A549 (cell line): Measurements from ENCODE around the gene ANKDD1A. TPM values are rescaled to one million over a fixed set of nuclear protein-coding genes. Genes with fewer than 3 reads are reported as not detected.

Experiments
- ATAC-seq, 2 experiments: fragments of 200-7000 bp in 1 of 2; fragments of >200 bp in 1 of 2; cut with Nextera tagmentation in 1 of 2; cut with Tn5 transposase in 1 of 2; 3 replicates each; pipeline versions ENCODE4 v1.8.0 to v1.9.1; 2018 to 2020; ENCODE audit warnings: mild to moderate bottlenecking in 1 of 2, moderate library complexity in 1 of 2
- CTCF ChIA-PET: fragments of 300-600 bp; sonication (Branson Sonifier 250); formaldehyde crosslinking; extraction: SDS; loops from one replicate; lab custom pipeline; 2021; ENCODE audit warnings: antibody characterized with exemption, inconsistent platforms; lab: Yijun Ruan, JAX
- POLR2A ChIA-PET: fragments of 350-600 bp; formaldehyde crosslinking; extraction: SDS; loops from one replicate; lab custom pipeline; 2021; ENCODE audit warnings: antibody characterized with exemption, inconsistent platforms; lab: Yijun Ruan, JAX
- DNase-seq, 2 experiments: peaks; one replicate each; pipeline versions ENCODE4 v3.0.0 to v3.0.0-alpha.2; 2011 to 2016; ENCODE audit warnings: low read depth in 1 of 2, low spot score in 1 of 2
- FAIRE-seq: peaks from 2 replicates; lab custom pipeline; 2011; peaks lifted over from hg19 to GRCh38; lab: Jason Lieb, UNC
- H3K27ac ChIP-seq, 2 experiments: fragments of >200 bp; sonication (Bioruptor Twin); formaldehyde crosslinking; 3 replicates each; pipeline ENCODE4 v1.5.1; 2016 to 2017
- H3K4me1 ChIP-seq: fragments of >200 bp; sonication (Bioruptor Twin); formaldehyde crosslinking; 3 replicates; pipeline ENCODE4 v1.6.1; 2016
- H3K4me2 ChIP-seq: fragments of >200 bp; sonication (Bioruptor Twin); formaldehyde crosslinking; 3 replicates; pipeline ENCODE4 v1.6.1; 2016
- H3K4me3 ChIP-seq: fragments of >200 bp; sonication (Bioruptor Twin); formaldehyde crosslinking; 3 replicates; pipeline ENCODE4 v1.5.1; 2016
- H3K9me3 ChIP-seq: fragments of >200 bp; sonication (Bioruptor Twin); formaldehyde crosslinking; 3 replicates; pipeline ENCODE4 v1.6.1; 2016
- EP300 ChIP-seq, 2 experiments: fragments of >200 bp; sonication (Bioruptor Twin); formaldehyde crosslinking; IDR thresholded peaks; 2 replicates in 1 of 2; 3 replicates in 1 of 2; pipeline ENCODE4 v1.6.1; 2016 to 2017
- FOXS1 ChIP-seq: fragments of 250-450 bp; sonication (Bioruptor Pico); IDR thresholded peaks from 2 replicates; pipeline ENCODE4 v1.5.0; 2020; ENCODE audit warnings: mild to moderate bottlenecking, moderate library complexity
- HDAC2 ChIP-seq: fragments of 200-600 bp; sonication (generic); IDR thresholded peaks from 2 replicates; pipeline ENCODE4 v1.6.1; 2016
- HEYL ChIP-seq: fragments of 250-450 bp; sonication (Bioruptor Pico); IDR thresholded peaks from 2 replicates; pipeline ENCODE4 v1.8.0; 2021; ENCODE audit warnings: mild to moderate bottlenecking, moderate library complexity
- HOXB13 ChIP-seq: fragments of 250-450 bp; sonication (Bioruptor Pico); IDR thresholded peaks from 2 replicates; pipeline ENCODE4 v1.5.0; 2020; ENCODE audit warnings: low read depth, mild to moderate bottlenecking, moderate library complexity
- KDM5A ChIP-seq: fragments of 200-600 bp; sonication (generic); IDR thresholded peaks from 2 replicates; pipeline ENCODE4 v1.6.1; 2016; ENCODE audit warnings: antibody characterized with exemption, mild to moderate bottlenecking
- MAFK ChIP-seq: fragments of 450-650 bp; IDR thresholded peaks from 2 replicates; pipeline ENCODE4 v1.6.1; 2014; ENCODE audit not compliant: partially characterized antibody
- MYC ChIP-seq: IDR thresholded peaks from 2 replicates; pipeline ENCODE4 v1.6.1; 2012; ENCODE audit warnings: mild to moderate bottlenecking, inconsistent platforms, low read length, improper control_type of control experiment, borderline replicate concordance
- NFE2L2 ChIP-seq: fragments of 150-350 bp; conservative IDR thresholded peaks from 2 replicates; pipeline ENCODE4 v1.6.1; 2014; ENCODE audit warnings: low read length
- POLR2AphosphoS2 ChIP-seq: conservative IDR thresholded peaks from 2 replicates; pipeline ENCODE4 v1.6.1; 2012; ENCODE audit warnings: low read length, improper control_type of control experiment, inconsistent platforms
- RNF2 ChIP-seq: fragments of 200-600 bp; sonication (generic); IDR thresholded peaks from 2 replicates; pipeline ENCODE4 v1.6.1; 2016; ENCODE audit warnings: low read depth, mild to moderate bottlenecking, antibody characterized with exemption, moderate library complexity, borderline replicate concordance
- SMC3 ChIP-seq: fragments of >200 bp; sonication (Bioruptor Twin); formaldehyde crosslinking; IDR thresholded peaks from 3 replicates; pipeline ENCODE4 v1.6.1; 2018; ENCODE audit warnings: inconsistent platforms
- TFCP2L1 ChIP-seq: fragments of 250-450 bp; sonication (Bioruptor Pico); IDR thresholded peaks from 2 replicates; pipeline ENCODE4 v1.5.0; 2021; ENCODE audit warnings: mild to moderate bottlenecking
- ZFP36 ChIP-seq: fragments of 450-650 bp; IDR thresholded peaks from 2 replicates; pipeline ENCODE4 v1.6.1; 2014; ENCODE audit warnings: borderline replicate concordance; ENCODE audit not compliant: partially characterized antibody
- WGBS: methylation state at CpG from one replicate; pipeline ENCODE4 v1.1.6; 2017; ENCODE audit errors: missing lambda C conversion rate; 5-methylcytosine and 5-hydroxymethylcytosine counted together
- polyA plus RNA-seq, 4 experiments: library from polyadenylated mRNA; depleted of rRNA in 3 of 4; stranded (reverse); fragments of >200 nt; fragmentation: RNase III in 1 of 4; extraction: RNeasy Plus Mini Kit Qiagen cat#74134 plus additional on column Dnase treatment in 1 of 4; gene quantifications; 2 replicates in 3 of 4; 3 replicates in 1 of 4; pipeline ENCODE4 v1.2.3, GENCODE V29; 2011 to 2017
- TF ChIP-seq, protein P1 (sequence below): fragments of 200-600 bp; sonication (generic); IDR thresholded peaks from 2 replicates; pipeline ENCODE4 v1.6.1; 2016; ENCODE audit warnings: antibody characterized with exemption, mild to moderate bottlenecking, moderate library complexity

Gene ANKDD1A
- polyA plus RNA-seq, 2 of the 4 experiments (the other 2 are of a cell fraction) = 2.7 to 2.8 TPM

DNA sequence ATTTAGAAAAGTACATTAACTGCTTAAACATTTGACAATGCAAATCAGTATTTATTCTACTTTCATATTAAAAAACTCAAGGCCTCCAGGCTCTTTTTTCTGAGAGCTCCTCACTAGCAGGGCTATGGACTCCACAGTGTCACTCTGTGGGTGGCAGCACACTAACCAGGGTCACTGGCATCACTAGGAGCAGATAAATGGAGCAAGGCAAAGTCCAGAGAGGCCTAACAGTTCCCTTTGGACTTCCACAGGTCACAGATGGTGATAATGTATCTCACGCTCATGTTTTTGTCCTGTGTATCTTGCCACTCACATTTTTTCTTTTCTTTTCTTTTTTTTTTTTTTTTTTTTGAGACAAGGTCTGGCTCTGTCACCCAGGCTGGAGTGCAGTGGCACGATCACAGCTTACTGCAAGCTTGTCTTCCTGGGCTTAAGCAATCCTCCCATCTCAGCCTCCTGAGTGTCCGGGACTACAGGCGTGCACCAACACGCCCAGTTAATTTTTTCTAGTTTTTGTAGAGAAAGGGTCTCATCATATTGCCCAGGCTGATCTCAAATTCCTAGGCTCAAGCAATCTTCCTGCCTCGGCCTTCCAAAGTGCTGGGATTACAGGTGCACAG is 70.2 kb downstream of the ANKDD1A start:
- 93% methylated on average over 6 of the region's 6 CpGs for WGBS
- POLR2A ChIA-PET = interaction anchor here (0.5 to 0.6 kb wide), 2 partner anchors 105 to 156 kb away, joined by 3 to 12 read pairs; no protein-coding TSS in a partner anchor
- CTCF ChIA-PET = interaction anchor here (1.3 kb wide), 1 partner anchor 171 kb away, joined by 3 read pairs; no protein-coding TSS in a partner anchor
- no peak for DNase-seq
- H3K4me1 ChIP-seq = peaks cover 12% of the 10 kb centered on the region
- no peak for FAIRE-seq
- no peak overlapping the region for H3K27ac ChIP-seq
- H3K4me2 ChIP-seq = no peak overlapping the region
- H3K4me3 ChIP-seq = no peak overlapping the region
- TF ChIP-seq MYC (no peak), HEYL (CRISPR knock-in tag) (no peak), NFE2L2 (no peak), TFCP2L1 (CRISPR knock-in tag) (no peak), SMC3 (no peak), KDM5A (no peak)
- TF ChIP-seq, protein P1, sequence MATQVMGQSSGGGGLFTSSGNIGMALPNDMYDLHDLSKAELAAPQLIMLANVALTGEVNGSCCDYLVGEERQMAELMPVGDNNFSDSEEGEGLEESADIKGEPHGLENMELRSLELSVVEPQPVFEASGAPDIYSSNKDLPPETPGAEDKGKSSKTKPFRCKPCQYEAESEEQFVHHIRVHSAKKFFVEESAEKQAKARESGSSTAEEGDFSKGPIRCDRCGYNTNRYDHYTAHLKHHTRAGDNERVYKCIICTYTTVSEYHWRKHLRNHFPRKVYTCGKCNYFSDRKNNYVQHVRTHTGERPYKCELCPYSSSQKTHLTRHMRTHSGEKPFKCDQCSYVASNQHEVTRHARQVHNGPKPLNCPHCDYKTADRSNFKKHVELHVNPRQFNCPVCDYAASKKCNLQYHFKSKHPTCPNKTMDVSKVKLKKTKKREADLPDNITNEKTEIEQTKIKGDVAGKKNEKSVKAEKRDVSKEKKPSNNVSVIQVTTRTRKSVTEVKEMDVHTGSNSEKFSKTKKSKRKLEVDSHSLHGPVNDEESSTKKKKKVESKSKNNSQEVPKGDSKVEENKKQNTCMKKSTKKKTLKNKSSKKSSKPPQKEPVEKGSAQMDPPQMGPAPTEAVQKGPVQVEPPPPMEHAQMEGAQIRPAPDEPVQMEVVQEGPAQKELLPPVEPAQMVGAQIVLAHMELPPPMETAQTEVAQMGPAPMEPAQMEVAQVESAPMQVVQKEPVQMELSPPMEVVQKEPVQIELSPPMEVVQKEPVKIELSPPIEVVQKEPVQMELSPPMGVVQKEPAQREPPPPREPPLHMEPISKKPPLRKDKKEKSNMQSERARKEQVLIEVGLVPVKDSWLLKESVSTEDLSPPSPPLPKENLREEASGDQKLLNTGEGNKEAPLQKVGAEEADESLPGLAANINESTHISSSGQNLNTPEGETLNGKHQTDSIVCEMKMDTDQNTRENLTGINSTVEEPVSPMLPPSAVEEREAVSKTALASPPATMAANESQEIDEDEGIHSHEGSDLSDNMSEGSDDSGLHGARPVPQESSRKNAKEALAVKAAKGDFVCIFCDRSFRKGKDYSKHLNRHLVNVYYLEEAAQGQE = no peak
- ATAC-seq = no peak
- no peaks in the 10 kb centered on the region for H3K9me3 ChIP-seq

DNA sequence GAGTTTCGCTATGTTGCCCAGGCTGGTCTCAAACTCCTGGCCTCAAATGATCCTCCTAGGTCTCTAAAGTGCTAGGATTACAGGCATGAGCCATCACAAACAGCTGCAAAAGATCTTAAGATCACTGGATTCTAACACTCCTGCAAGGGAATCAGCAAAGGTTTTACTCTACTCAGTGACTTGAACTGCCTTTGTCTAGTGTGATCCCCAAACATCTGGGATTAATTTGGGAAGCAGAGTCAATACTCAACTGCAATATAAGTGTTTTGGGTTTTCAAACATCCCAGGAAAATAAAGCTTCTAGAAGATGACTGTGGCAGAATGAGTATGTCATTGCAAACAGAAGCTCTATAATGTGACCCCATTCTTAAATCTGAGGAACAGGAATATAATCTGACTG is 70.8 kb downstream of the ANKDD1A start:
- 96% methylated on average over 1 of the region's 1 CpG for WGBS
- no peak for FAIRE-seq
- TF ChIP-seq RNF2 = no peak
- Histone ChIP-seq H3K4me2 (no peak overlapping the region), H3K27ac (no peak overlapping the region), H3K4me1 (peaks cover 14% of the 10 kb centered on the region), H3K9me3 (no peaks in the 10 kb centered on the region), H3K4me3 (no peak overlapping the region)
- ChIA-PET POLR2A (no interaction called here), CTCF (interaction anchor here (1.3 to 1.4 kb wide), 2 partner anchors 172 to 255 kb away, joined by 3 to 4 read pairs; no protein-coding TSS in a partner anchor)
- ATAC-seq = no peak
- no peak for DNase-seq

GRCh38 chr15:64985366-64986033 is 73.8 kb downstream of the ANKDD1A start:
- Histone ChIP-seq H3K9me3 (no peaks in the 10 kb centered on the region), H3K4me1 (peaks cover 22% of the 10 kb centered on the region), H3K4me2 (peak overlapping the region; percentile 55), H3K4me3 (no peak overlapping the region), H3K27ac (peak overlapping the region in 1 of 2 experiments; percentile 57; a peak in 3 of 6 replicates)
- FAIRE-seq (no peak), ATAC-seq (no peak), DNase-seq (peak in 1 of 2 experiments; percentile 51)
- CTCF ChIA-PET = interaction anchor here (1.8 kb wide), 1 partner anchor 93 kb away, joined by 4 read pairs; no protein-coding TSS in a partner anchor
- TF ChIP-seq FOXS1 (CRISPR knock-in tag) = no peak
- no peak for TF ChIP-seq EP300 (IDR thresholded peaks at IDR 0.05)
- TF ChIP-seq HOXB13 (CRISPR knock-in tag) = no peak
- no peak for TF ChIP-seq POLR2AphosphoS2
- no peak for TF ChIP-seq KDM5A
- TF ChIP-seq HEYL (CRISPR knock-in tag) = no peak
- no peak for TF ChIP-seq ZFP36
- no peak for TF ChIP-seq MAFK
- no peak for TF ChIP-seq HDAC2
- POLR2A ChIA-PET = no interaction called here
- WGBS = 42% methylated on average over 9 of the region's 9 CpGs
